Activated CD8-positive, alpha-beta memory T cell treated with anti-CD3 and anti-CD28 coated beads for 24 hours (primary cell): Measurements from ENCODE around the gene GRAMD4.

ENCODE experiments used
- DNase-seq: peaks from one replicate; pipeline ENCODE4 v3.0.0-alpha.2; 2020

Gene GRAMD4

DNA sequence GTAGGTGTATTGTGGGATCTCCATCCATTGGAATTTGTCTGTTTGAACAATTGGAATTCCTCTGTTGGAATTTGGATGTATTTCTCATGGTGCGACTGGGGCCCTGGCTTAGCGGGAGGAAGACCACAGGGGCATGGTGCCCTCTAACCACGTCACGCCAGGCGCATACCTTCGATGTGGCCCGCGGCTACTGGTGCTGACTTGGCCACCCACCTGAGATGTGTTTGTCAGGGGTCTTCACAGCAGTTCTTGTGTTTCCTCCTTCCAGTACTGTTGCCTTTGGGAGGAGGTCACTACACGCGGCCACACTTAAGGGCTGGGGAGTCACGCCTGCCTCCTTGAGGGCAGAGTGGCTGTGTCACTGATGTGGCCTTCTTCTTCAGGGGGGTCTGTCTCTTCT is 36.6 kb upstream of the GRAMD4 start:
- DNase-seq, result no peak

DNA sequence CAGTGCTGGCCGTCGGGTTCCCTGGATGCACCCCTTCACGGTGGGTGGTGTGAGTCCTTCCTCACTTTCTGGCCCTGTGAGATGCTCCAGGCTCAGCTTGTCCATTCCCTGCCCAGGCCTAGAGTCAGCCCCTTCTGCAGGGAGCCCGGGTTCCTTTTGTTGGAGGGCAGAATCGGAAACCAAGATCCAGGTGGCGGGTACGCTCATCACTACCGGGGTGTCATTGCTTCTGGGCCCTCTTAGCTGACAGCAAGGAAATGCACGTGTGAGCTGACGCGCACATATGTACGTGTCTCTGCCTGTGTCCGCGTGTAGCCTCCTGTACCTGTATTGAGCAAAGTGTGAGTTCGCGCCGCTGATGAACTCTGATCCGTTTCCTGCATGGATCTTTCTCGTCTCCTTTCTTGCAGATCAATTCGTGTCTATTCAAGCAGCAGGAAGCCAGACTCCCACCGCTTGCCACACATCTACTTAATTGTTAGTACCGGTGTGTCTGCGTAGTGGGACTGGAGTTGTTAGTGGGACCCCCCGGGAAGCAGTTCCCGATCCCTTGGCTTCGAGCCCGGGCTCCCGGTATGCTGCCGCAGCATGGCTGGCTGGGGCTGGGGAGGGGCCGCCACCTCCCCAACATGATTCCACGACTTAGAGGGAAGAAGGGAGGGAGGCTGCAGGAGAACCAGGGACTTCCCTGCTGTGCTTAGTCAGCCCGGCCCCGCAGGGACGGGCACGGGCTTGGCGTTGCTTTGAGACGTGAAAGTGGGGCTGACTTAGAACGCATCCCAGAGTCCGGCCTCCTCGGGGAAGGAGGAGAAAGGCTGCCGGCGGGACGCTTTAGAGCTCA is 35.9 kb upstream of the GRAMD4 start:
- DNase-seq, result no peak

DNA sequence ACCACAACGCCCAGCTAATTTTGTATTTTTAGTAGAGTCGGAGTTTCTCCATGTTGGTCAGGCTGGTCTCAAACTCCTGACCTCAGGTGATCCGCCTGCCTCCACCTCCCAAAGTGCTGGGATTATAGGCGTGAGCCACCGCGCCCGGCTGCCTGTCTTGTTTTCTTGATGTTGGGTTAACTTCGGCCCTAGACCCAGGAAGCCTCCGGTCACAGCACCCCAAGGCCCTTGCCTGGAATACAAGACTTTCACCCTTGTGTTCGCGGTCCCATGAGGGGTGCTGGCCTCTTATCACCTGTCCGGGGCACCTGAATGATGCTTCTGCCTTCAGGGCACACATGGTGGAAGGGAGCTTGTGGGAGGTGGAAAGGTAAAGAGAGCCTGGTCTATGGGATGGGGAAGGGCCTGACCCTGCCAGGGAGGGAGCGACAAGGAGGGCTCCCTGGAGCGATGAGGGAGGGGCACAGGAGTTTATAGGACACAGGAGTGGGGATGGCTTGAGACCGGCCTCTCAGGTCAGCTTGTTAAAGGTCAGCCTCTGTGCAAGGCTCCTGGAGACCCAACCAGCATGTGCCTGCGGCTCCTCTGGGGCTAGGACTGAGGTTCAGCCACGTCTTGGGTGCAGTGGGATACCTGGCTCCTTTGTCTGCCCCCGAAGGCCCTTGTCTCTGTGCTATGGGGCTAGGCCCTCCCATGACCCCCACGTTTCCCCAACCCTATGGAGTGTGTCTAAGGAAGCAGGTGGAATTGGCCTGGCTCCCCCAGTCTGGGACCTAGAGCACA is 34.7 kb upstream of the GRAMD4 start:
- DNase-seq, result no peak

DNA sequence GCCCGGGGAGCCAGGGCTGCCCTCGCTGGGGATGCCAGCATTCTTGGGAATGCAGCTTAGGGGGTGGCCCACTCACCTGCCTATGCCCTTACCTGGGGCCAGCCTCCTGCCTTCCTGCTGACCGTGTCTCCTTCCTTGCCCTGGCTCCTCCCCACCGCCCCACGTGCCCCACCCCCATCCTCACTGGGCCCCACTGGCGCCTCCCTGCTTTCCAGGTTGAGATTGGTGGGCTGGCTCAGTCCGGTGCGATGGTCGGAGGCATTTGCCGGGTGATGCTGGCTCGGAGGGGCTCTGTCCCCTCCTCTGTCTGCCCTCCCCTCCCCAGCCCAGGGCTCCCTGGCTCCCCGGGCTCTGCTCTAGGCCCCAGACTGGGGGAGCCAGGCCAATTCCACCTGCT is 34.1 kb upstream of the GRAMD4 start:
- no peak for DNase-seq

DNA sequence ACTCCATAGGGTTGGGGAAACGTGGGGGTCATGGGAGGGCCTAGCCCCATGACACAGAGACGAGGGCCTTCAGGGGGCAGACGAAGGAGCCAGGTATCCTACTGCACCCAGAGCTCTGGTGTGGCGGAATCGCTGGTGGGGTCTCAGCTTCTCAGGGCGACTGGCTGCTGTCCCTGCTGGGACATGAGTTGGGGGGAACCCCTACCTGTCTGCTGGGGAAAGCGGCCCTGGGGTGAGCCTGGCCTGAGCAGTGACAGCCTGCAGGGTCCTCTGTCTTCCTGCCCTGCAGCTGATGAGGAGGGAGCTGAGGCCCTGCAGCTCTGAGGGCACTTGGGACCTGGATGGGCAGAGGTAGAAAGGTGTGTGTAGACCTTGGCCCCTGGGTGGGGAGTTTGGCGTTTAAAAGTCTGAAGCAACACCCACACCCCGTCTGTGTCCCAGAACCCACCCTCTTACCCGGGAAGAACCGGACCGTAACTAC is 33.6 kb upstream of the GRAMD4 start:
- no peak for DNase-seq

DNA sequence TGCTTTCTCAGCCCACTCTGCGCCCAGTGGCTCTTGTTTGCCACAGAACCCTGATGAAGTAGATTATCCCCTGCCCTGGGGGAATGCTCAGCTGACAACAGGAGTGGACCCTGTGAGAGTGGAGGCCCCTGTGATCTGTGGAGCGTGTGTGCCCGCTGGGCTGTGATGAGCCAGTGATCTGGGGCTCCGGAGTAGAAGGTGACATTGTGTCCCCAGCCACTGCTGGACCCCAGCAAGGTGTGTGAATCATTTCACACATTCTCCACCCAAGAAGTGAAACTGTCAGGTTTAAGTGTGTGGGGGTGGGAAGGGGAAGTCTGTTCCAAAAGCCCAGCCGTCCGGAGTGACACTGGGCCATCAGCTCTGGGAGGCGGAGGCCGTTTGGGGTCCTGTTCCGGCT is 33.1 kb upstream of the GRAMD4 start:
- DNase-seq, result no peak

DNA sequence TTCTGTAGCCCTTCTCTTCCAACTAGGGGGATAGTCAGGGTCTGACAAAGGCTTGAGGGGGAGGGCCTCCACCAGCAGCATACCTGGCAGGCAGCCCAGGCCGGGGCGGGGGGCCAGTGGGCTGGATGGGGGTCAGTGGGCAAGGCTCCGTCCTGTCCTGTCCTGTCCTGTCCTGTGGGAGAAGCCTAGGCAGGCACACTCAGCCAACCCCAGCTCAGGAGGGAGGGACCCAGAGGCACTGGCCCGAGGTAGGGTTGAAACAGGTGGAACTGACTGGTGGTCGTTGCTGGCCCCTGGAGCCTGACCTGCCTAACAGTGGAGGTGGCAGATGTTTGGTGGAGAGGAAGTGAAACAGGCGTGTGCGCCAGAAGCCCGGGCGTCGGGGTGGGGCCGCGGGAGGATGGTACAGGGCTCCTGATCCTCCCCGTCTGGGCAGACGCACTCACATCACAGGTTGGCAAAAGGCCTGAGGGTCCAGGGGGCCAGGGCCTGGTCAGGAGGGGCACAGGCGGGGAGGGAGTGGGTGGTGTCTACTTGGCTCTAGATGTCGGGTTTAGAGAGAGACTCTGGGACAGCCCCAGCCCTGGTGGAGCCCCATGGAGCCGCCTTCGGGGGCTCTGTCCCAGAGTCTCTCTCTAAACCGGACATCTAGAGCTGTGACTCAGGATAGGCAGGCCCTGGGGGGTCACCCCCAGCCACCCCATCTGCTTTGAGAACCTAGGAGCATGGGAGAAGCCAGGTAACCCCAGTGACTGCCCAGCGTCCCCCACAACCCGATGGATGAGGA is 32.5 kb upstream of the GRAMD4 start:
- DNase-seq, result no peak

DNA sequence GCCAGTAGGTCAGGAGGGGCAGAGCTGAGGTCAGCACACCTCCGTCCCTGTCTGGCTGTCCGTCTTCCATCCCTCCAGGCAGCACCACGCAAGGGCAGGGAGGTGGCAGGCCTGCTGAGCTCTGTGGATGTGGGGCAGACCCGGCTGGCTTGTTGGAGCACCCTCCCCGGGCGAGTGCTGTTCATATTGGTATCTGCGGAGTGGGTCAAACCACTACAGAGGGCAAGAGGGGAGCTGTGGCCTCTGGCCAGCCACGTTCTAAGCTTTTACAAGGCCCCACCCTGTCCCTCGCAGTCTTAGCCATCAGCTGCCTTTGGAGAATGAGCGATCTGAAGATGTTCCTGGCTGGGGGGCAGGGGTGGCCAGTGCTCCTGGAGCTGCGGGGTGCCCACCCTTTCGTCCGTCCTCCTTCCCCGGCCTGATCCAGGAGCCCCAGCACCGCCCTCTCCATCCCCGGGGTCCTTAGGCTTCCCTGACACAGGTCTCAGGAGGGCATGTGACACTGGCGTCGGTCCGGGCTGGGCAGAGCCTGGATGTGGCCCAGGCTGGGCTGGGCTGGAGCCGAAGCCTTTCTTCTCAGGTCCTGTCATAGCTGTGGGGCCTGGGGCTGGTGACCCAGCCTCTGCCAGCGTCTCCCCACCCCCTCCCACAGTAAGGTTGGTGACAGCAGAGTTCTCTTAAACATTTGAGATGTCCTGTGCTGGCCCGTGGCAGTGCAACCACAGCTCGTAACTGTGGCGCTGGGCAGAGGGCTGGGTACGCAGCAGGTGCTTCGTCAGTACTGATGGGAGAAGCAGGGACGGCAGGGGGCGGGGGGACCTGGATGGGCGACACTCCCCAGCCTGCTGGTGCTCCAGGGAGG is 31.7 kb upstream of the GRAMD4 start:
- no peak for DNase-seq

DNA sequence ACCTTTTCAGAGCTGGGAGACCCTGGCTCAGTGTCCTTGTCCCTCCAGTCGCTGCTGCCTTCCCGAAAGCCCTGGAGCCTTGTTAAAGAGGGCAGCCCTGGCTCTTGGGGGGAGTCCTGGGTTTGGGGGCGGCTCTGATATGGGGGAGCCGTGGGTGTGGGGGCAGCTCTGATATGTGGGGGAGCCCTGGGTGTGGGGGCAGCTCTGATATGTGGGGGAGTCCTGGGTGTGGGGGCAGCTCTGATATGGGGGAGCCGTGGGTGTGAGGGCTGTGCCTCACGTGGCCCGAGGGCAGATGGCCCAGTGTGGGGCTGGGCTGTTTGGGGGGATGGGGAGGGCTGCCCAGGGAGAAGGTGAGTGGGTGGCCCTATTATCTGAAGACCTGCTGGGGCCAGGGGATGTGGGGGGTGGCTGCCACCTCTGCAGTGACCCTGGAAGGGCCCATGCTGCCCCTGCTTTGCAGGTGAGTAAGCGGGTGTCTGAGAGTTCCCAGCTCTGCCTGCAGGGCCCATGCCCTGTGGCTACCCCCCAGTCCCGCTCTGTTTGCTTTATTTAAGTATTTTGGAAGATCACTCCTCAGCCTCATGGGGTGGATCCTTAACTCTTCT is 30.9 kb upstream of the GRAMD4 start:
- DNase-seq, result no peak

DNA sequence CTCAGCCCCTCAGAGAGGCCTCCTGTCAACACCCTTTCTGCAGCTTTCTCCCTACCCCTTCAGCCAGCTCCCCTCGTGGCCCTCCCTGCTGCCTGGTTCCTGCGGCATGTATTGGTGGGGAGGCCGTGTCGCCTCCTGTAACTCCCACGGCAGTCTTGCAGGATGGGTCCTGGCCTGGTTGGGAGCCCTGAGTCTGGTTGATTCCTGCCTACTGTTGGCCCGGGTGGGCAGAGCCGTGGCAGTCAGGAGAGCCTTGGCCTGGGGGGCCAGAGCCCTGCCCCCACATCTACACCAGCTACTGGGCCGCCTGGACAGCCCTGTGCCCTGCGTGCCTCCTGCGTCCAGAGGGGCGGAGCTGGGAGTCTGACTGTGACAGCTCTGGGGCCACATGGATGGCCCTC is 30.3 kb upstream of the GRAMD4 start:
- DNase-seq, result no peak

DNA sequence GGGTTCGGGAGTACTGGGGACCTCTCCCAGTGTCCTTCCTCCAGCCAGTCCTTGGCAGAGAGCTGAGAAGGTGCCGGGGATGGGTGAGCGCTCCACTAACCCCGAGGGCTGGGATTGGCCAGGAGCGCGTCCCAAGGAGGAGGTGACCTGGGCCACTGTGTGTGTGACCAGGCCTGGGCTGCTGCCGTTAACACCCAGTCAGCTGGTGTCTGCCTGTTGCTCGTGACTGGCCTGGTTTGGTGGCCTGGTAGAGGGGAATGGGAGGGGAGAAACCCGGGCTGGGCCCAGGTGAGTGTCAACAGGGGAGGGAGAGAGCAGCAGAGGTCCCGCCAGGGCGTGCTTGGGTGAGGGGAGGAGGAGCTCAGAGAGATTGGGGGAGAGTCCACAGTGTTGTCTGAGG is 29.9 kb upstream of the GRAMD4 start:
- no peak for DNase-seq

DNA sequence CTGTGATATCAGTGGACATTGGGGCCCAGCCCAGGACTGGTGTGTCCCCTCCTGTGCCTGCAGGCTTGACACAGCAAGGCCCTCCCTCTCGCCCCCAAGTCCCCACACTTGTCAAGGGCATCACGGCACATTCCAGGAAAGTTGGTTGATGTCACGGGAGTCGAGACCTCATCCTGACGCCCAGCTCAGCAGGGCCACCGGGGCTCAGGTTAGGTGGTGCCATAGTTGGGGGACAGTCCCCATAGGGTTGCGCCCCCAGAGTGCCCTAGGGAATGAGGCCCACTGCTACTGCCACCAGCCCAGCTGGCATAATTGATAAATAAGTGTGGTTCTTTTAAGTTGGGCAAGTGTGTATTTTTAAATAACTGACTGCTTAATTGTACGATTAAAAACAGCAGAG is 28.3 kb upstream of the GRAMD4 start:
- DNase-seq, result no peak

DNA sequence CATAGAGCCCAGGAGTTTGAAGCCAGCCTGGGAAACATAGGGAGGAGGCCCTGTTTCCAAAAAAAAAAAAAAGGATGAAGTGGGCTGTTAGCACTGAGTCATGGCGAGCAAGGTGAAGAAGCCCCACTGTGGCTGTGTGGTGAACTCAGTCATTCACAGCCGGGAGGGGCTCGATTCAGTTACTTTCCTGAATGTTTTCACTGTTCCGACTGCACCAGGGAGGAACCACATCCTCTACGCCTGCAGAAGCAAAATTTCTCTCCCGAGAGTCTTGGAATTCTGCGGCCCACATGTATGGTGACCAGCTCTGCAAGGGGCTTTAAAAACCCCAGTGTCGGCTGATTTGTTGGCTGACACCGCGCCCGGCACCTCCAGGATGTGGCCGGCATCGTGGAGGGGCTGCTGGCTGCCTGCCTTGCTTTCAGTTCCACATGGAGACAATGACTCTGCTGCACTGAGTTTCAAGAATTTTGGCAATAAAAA is 27.8 kb upstream of the GRAMD4 start:
- DNase-seq, result peak; percentile 86

DNA sequence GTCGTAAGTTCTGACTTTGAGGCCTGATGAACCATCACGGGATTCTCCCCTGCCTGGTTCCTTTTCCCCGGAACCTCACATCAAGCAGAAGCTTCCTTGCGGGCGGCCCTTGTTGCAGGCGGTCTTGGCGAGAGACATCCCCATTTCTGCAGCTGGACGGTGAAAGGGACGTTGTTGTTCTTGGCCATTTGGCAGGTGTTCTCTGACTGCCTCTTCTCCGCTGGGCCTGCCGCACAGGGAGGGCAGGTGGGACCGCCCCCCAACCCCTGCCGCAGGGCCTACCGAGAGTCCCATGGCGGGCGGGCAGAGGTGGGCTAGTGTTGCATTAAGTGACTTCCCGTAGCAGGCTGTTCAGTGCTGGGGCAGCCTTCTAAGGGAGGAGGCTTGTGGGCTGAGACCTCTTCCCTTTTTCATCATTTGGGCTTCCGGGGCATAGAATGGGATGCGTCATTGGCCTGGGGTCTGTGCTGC is 26.9 kb upstream of the GRAMD4 start:
- peak; percentile 69 for DNase-seq

DNA sequence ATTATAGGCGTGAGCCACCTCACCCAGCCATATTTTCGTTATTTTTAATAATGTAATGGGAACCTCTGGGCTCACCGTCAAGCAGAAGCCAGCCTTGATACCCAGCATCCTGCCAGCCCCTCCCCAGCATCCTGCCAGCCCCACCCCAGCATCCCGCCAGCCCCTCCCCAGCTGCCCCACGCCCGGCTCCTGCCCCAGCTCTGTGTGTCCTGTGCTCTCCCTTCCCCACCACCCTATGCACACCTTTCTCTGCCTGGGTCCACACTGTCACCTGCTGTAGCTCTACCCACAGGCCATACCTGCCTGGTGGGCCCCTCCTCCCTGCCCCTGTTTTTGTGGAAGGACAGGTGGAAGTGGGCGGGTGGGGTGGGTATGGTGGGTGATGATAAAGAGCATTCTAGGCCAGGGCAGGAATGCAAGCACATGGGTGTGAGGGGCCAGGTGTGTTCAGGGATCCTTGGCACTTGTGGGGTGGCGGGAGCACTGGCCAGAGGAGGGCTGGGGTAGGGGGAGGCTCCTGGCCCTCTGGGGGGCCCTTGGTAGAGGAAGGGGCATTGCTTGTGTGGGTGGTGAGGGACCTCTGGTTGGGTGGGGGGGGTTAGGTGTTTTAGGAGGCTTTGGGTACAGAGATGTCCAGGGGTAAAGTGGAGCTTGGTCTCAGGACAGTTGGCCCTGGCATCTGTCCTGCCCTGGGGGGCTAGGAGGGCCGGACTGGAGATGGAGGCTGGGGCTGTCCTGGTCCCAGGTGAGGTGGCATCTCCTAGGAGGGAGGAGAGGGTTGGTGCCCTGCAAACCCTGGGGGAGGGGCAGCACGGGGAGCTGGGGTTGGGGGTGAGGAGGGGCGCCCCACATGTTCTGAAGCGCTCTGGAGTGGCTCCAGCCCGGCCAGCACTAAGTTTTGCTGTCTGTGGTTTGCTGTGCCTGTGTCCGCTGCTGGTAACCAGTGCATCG is 25.9 kb upstream of the GRAMD4 start:
- no peak for DNase-seq

DNA sequence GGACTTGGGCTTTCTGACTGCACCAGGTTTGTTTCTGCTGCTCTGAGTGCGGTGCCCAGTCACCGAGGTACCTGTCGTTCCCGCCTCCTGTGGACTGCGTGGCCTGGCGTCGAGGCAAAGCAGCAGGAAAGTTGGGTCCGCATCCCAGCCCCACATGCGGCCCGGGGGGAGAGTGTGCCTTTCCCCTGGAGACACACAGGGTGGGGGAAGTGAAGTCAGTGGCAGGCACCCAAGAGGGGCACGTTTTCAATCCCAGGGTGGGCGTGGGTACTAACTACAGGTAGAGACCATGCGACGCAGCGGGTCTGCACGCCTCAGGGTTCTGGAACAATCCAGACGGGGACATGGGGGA is 25.3 kb upstream of the GRAMD4 start:
- DNase-seq, result no peak

DNA sequence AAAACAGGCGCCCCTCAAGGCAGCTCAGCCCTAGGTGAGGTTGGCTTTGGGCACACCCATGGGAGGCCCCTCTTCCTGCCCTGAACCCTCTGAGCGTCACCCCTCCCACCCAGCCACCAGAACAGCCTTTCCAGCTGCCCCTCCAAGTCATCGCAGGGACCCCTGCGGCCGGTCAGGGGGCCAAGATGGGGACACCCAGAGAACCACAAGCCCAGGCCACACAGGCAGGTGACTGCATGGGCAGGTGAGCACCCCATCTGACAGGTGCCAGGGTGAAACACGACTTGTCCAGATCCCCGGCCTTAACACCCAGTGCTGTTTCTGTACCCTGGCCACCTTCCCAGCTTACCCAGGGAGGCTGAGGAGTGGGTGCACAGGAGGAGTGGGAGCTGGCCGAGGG is 24.6 kb upstream of the GRAMD4 start:
- DNase-seq, result no peak

DNA sequence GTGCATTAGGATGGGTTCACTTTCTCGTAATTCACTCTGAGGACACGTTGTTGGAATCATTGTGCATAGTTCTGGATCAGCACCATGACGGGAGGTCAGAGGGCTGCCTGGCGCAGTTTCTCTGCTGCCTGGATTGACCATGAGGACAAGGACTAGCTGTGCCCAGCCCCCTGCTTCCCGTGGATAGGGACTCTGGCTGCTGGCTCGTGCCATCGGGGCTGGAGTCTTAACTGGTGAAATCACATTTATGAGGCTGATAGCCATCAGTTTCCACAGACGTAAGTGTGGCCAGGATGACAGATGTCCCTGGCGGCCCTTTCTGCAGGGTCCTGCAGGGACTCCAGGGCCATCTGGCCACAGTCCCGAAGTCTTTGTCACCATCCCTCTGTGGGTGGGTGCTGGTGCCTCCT is 24.1 kb upstream of the GRAMD4 start:
- DNase-seq, result no peak

DNA sequence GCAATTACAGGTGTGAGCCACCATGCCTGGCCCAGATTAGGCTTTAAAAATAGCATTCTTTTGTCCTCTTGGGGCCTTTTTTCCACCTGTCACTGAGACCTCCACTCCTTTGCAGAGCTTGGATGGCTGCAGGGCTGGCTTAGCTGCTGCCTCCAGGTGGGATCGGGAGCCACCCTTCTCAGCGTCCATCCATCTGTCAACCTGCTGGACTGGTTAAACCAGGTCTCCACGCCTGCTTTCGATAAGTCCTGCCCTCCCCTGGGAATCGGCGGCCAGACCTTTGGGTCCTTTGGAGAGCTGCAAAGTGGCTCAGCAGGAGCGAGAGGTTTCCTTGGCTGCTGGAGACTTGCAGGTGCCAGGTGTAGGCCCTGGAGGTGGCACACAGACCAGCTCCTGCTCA is 23.4 kb upstream of the GRAMD4 start:
- no peak for DNase-seq

DNA sequence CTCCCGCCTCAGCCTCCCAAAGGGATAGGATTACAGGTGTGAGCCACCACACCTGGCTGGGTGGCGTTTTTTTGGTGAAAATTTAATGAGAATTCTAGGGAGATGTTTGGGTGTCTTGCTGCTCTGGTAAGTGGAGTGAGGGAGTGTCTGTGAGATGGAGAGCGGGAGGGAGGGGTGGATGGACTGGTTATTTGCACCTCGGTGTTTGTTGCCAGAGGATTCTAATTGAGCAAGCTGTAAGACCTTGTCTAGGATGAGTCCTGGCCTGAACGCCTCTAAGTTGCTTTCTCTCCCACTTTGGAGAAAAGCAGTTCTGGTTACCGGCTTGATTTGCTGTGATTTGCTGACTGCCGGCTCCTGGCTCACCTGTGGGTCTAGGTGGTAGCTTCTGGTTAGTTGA is 22.0 kb upstream of the GRAMD4 start:
- DNase-seq, result no peak
